H9 (cell line): ENCODE data around the gene BTBD7. TPM values are rescaled to one million over a fixed set of nuclear protein-coding genes. Genes with fewer than 3 reads are reported as not detected.

Experiments
- DNase-seq: peaks from one replicate; pipeline ENCODE4 v3.0.0-alpha.2; 2017
- H2AFZ ChIP-seq: one replicate; pipeline ENCODE4 v1.6.1; 2013; ENCODE audit warnings: mild to moderate bottlenecking, low read length, control low read depth, moderate library complexity
- H2AK5ac ChIP-seq: 2 replicates; pipeline ENCODE4 v1.6.1; 2013; ENCODE audit warnings: low read length, control low read depth, mixed read lengths; ENCODE audit not compliant: insufficient read length
- H2BK120ac ChIP-seq: one replicate; pipeline ENCODE4 v1.6.1; 2013; ENCODE audit warnings: low read depth, mild to moderate bottlenecking, low read length, control low read depth, inconsistent platforms; ENCODE audit not compliant: poor library complexity, severe bottlenecking
- H2BK12ac ChIP-seq: 2 replicates; pipeline ENCODE4 v1.6.1; 2013; ENCODE audit warnings: low read length, control low read depth, mixed read lengths, low read depth; ENCODE audit not compliant: insufficient read length
- H2BK15ac ChIP-seq: 2 replicates; pipeline ENCODE4 v1.6.1; 2013; ENCODE audit warnings: low read depth, low read length, control low read depth
- H2BK20ac ChIP-seq: one replicate; pipeline ENCODE4 v1.6.1; 2013; ENCODE audit warnings: low read depth, mild to moderate bottlenecking, low read length, control low read depth, inconsistent platforms; ENCODE audit not compliant: poor library complexity, severe bottlenecking
- H2BK5ac ChIP-seq: 2 replicates; pipeline ENCODE4 v1.6.1; 2013; ENCODE audit warnings: low read length, control low read depth, mixed read lengths; ENCODE audit not compliant: insufficient read length
- H3K14ac ChIP-seq: 2 replicates; pipeline ENCODE4 v1.6.1; 2013; ENCODE audit warnings: low read length, control low read depth; ENCODE audit not compliant: insufficient read depth
- H3K18ac ChIP-seq: 2 replicates; pipeline ENCODE4 v1.6.1; 2013; ENCODE audit warnings: low read depth, mild to moderate bottlenecking, mixed read lengths, low read length, control low read depth; ENCODE audit not compliant: insufficient read length
- H3K23ac ChIP-seq: 2 replicates; pipeline ENCODE4 v1.6.1; 2013; ENCODE audit warnings: low read length, control low read depth, mixed read lengths, low read depth; ENCODE audit not compliant: insufficient read length
- H3K23me2 ChIP-seq: 2 replicates; pipeline ENCODE4 v1.6.1; 2013; ENCODE audit warnings: low read depth, mild to moderate bottlenecking, mixed read lengths, low read length, control low read depth; ENCODE audit not compliant: insufficient read length, poor library complexity, severe bottlenecking
- H3K27ac ChIP-seq: 2 replicates; pipeline ENCODE4 v1.5.1; 2013; ENCODE audit warnings: low read length, control low read depth, mixed read lengths, low read depth; ENCODE audit not compliant: insufficient read length
- H3K27me3 ChIP-seq: 2 replicates; pipeline ENCODE4 v1.6.1; 2013; ENCODE audit warnings: low read length, control low read depth, inconsistent platforms; ENCODE audit not compliant: insufficient read depth
- H3K4ac ChIP-seq: 2 replicates; pipeline ENCODE4 v1.6.1; 2013; ENCODE audit warnings: low read depth, mild to moderate bottlenecking, control low read depth, inconsistent platforms, low read length, moderate library complexity
- H3K4me1 ChIP-seq: 2 replicates; pipeline ENCODE4 v1.6.1; 2013; ENCODE audit warnings: low read length, control low read depth, inconsistent platforms; ENCODE audit not compliant: insufficient read depth
- H3K4me2 ChIP-seq: 2 replicates; pipeline ENCODE4 v1.6.1; 2013; ENCODE audit warnings: low read length, control low read depth, mixed read lengths; ENCODE audit not compliant: insufficient read length, insufficient read depth
- H3K56ac ChIP-seq: 2 replicates; pipeline ENCODE4 v1.6.1; 2013; ENCODE audit warnings: low read depth, mild to moderate bottlenecking, mixed read lengths, low read length, control low read depth; ENCODE audit not compliant: insufficient read length
- H3K79me1 ChIP-seq: 2 replicates; pipeline ENCODE4 v1.6.1; 2013; ENCODE audit warnings: low read depth, mild to moderate bottlenecking, moderate library complexity, low read length, control low read depth, inconsistent platforms; ENCODE audit not compliant: insufficient read depth, poor library complexity, severe bottlenecking
- H3K79me2 ChIP-seq: 2 replicates; pipeline ENCODE4 v1.6.1; 2013; ENCODE audit warnings: low read length, control low read depth, inconsistent platforms; ENCODE audit not compliant: insufficient read depth
- H3K9ac ChIP-seq: 2 replicates; pipeline ENCODE4 v1.6.1; 2013; ENCODE audit warnings: low read length, control low read depth, mixed read lengths; ENCODE audit not compliant: insufficient read length; ENCODE audit errors: extremely low read depth
- H3K9me3 ChIP-seq: one replicate; pipeline ENCODE4 v1.6.1; 2013; ENCODE audit warnings: low read depth, low read length, inconsistent platforms; ENCODE audit not compliant: control insufficient read depth
- H3T11ph ChIP-seq: one replicate; pipeline ENCODE4 v1.6.1; 2013; ENCODE audit warnings: mild to moderate bottlenecking, low read length, control low read depth, inconsistent platforms
- H4K20me1 ChIP-seq: one replicate; pipeline ENCODE4 v1.6.1; 2013; ENCODE audit not compliant: control insufficient read depth, insufficient read length, insufficient read depth
- H4K5ac ChIP-seq: 2 replicates; pipeline ENCODE4 v1.6.1; 2013; ENCODE audit warnings: low read depth, mild to moderate bottlenecking, mixed read lengths, low read length, control low read depth; ENCODE audit not compliant: insufficient read length
- H4K8ac ChIP-seq: replicated peaks from 2 replicates; pipeline ENCODE4 v1.6.1; 2013; ENCODE audit warnings: low read length, control low read depth, mixed read lengths, low read depth; ENCODE audit not compliant: insufficient read length
- H4K91ac ChIP-seq: 2 replicates; pipeline ENCODE4 v1.6.1; 2013; ENCODE audit warnings: low read depth, mild to moderate bottlenecking, moderate library complexity, mixed read lengths, low read length, control low read depth; ENCODE audit not compliant: insufficient read length
- H3K27ac Mint-ChIP-seq, 3 experiments: 2 replicates in 2 of 3; 3 replicates in 1 of 3; pipeline ENCODE4 v1.8.0; 2020 to 2021; ENCODE audit warnings: mixed read lengths in 3 of 3, mild to moderate bottlenecking in 1 of 3, moderate library complexity in 1 of 3
- H3K27me3 Mint-ChIP-seq: 2 replicates; pipeline ENCODE4 v1.8.0; 2021; ENCODE audit warnings: low read depth, mild to moderate bottlenecking, moderate library complexity, mixed read lengths
- H3K36me3 Mint-ChIP-seq, 3 experiments: 2 replicates in 2 of 3; 3 replicates in 1 of 3; pipeline ENCODE4 v1.8.0; 2020 to 2021; ENCODE audit warnings: low read depth in 3 of 3, mixed read lengths in 3 of 3; ENCODE audit not compliant: insufficient read depth in 1 of 3
- H3K4me1 Mint-ChIP-seq, 2 experiments: 2 replicates each; pipeline ENCODE4 v1.8.0; 2020; ENCODE audit warnings: mixed read lengths in 2 of 2
- H3K4me3 Mint-ChIP-seq, 2 experiments: 2 replicates in 1 of 2; 3 replicates in 1 of 2; pipeline ENCODE4 v1.8.0; 2020 to 2021; ENCODE audit warnings: mild to moderate bottlenecking in 2 of 2, mixed read lengths in 2 of 2, moderate library complexity in 1 of 2
- H3K9me3 Mint-ChIP-seq, 2 experiments: 2 replicates in 1 of 2; 3 replicates in 1 of 2; pipeline ENCODE4 v1.8.0; 2020; ENCODE audit warnings: mild to moderate bottlenecking in 2 of 2, mixed read lengths in 2 of 2, moderate library complexity in 1 of 2
- CTCF ChIP-seq: fragments of 200-600 bp; sonication (generic); conservative IDR thresholded peaks from 3 replicates; pipeline ENCODE4 v1.8.0; 2021; ENCODE audit warnings: antibody characterized with exemption, mild to moderate bottlenecking
- WGBS: extraction: QIAGEN DNeasy Blood & Tissue Kit; methylation state at CpG from one replicate; pipeline ENCODE4 v1.1.7; 2013; ENCODE audit warnings: missing lambda C conversion rate, low lambda C conversion rate, mixed read lengths; ENCODE audit not compliant: insufficient read length; ENCODE audit errors: extremely low coverage; 5-methylcytosine and 5-hydroxymethylcytosine counted together
- total RNA-seq: library from RNA; stranded (reverse); gene quantifications from 2 replicates; pipeline ENCODE4 v1.2.1, GENCODE V29; 2021

Gene BTBD7
- total RNA-seq, 1 experiment from 2014 or later = 44.1 TPM

GRCh38 chr14:93295541-93296220 lies 37.2 kb downstream of the BTBD7 start:
- Histone ChIP-seq H3K4me2 (no peak overlapping the region), H4K91ac (no peak overlapping the region), H2BK12ac (no peak overlapping the region), H3K79me1 (no peaks in the 10 kb centered on the region), H4K5ac (no peak overlapping the region), H2AFZ (no peak overlapping the region), H4K8ac (no peak overlapping the region), H2BK5ac (no peak overlapping the region), H2BK20ac (no peak overlapping the region), H3K23ac (no peak overlapping the region), H3K23me2 (no peaks in the 10 kb centered on the region), H3K4me1 (peaks cover 6% of the 10 kb centered on the region), H2BK120ac (no peak overlapping the region), H3K27me3 (no peaks in the 10 kb centered on the region), H3K79me2 (no peaks in the 10 kb centered on the region; the same call in 1 of the 2 replicates), H3K14ac (no peak overlapping the region), H3K56ac (no peak overlapping the region), H3K4ac (no peak overlapping the region), H3K18ac (no peak overlapping the region), H3K27ac (no peak overlapping the region), H3K9ac (no peak overlapping the region), H3T11ph (no peak overlapping the region), H4K20me1 (no peaks in the 10 kb centered on the region), H2AK5ac (no peak overlapping the region), H2BK15ac (no peak overlapping the region), H3K9me3 (no peaks in the 10 kb centered on the region)
- no peak for DNase-seq
- no peak for TF ChIP-seq CTCF
- Mint-ChIP-seq H3K4me3 (no peak overlapping the region), H3K9me3 (no peaks in the 10 kb centered on the region), H3K27me3 (no peaks in the 10 kb centered on the region), H3K36me3 (peaks cover 2 to 16% (median 12%) of the 10 kb centered on the region in 3 experiments; a peak in 5 of 7 replicates), H3K4me1 (peaks cover 19 to 21% of the 10 kb centered on the region in 2 experiments), H3K27ac (no peak overlapping the region)
- no CpG with 5 or more reads among the region's 6 CpGs for WGBS
